Upper lobe of left lung (tissue), 6 donors: ENCODE measurements around the gene CHCHD1. TPM values are rescaled to one million over a fixed set of nuclear protein-coding genes. Genes with fewer than 3 reads are reported as not detected.

ENCODE experiments used
- ATAC-seq, 2 donors: fragments of 200-7000 bp; cut with Tn5 transposase; one replicate each; pipeline ENCODE4 v1.9.1; 2022; ENCODE audit warnings: mild to moderate bottlenecking in 2 of 2, moderate library complexity in 2 of 2; ENCODE audit not compliant: low FRiP score in 2 of 2
- DNase-seq, 2 donors: peaks; one replicate each; pipeline ENCODE4 v3.0.0-alpha.2; 2019 to 2020
- H3K27ac ChIP-seq, 4 donors: fragments of 200-600 bp; sonication (generic); one replicate each; pipeline ENCODE4 v1.5.1; 2016 to 2019
- H3K27me3 ChIP-seq, 4 donors: fragments of 200-600 bp; sonication (generic); one replicate each; pipeline ENCODE4 v1.5.1; 2017 to 2019
- H3K36me3 ChIP-seq, 4 donors: fragments of 200-600 bp; sonication (generic); one replicate each; pipeline ENCODE4 v1.5.1; 2016 to 2019
- H3K4me1 ChIP-seq, 4 donors: fragments of 200-600 bp; sonication (generic); one replicate each; pipeline ENCODE4 v1.5.1; 2018 to 2019
- H3K4me3 ChIP-seq, 4 donors: fragments of 200-600 bp; sonication (generic); one replicate each; pipeline ENCODE4 v1.5.1; 2017 to 2019; ENCODE audit warnings: mild to moderate bottlenecking in 2 of 4, moderate library complexity in 1 of 4
- H3K9me3 ChIP-seq, 4 donors: fragments of 200-600 bp; sonication (generic); one replicate each; pipeline ENCODE4 v1.5.1; 2018 to 2019
- EP300 ChIP-seq, 4 donors: sonication (generic); formaldehyde crosslinking; IDR thresholded peaks; one replicate each; pipeline ENCODE4 v1.5.1; 2017; ENCODE audit warnings: antibody characterized with exemption in 4 of 4, control low read depth in 2 of 4
- POLR2A ChIP-seq, 4 donors: fragments of 450-650 bp; IDR thresholded peaks; one replicate each; pipeline ENCODE4 v1.5.1; 2016 to 2017; ENCODE audit warnings: antibody characterized with exemption in 4 of 4, mild to moderate bottlenecking in 2 of 4
- POLR2AphosphoS5 ChIP-seq, 2 donors: sonication (generic); formaldehyde crosslinking; IDR thresholded peaks; one replicate each; pipeline ENCODE4 v1.5.1; 2017; ENCODE audit warnings: antibody characterized with exemption in 2 of 2
- WGBS, 2 donors: methylation state at CpG; one replicate each; pipeline ENCODE4 v1.1.5; 2017 to 2018; 5-methylcytosine and 5-hydroxymethylcytosine counted together
- total RNA-seq, 6 donors: library from RNA; depleted of rRNA in 4 of 6; stranded (reverse); fragments of >200 nt in 4 of 6; gene quantifications; one replicate each; pipeline versions ENCODE4 v1.1.0 to v1.2.1, GENCODE V29; 2016 to 2021
- TF ChIP-seq, protein P1 (sequence below), 6 experiments: fragments of 450-650 bp in 4 of 6; fragments of 200-600 bp in 2 of 6; sonication (generic) in 2 of 6; IDR thresholded peaks; one replicate each; pipeline ENCODE4 v1.5.1; 2016 to 2019; ENCODE audit warnings: antibody characterized with exemption in 6 of 6
- donor health status: DM: no; HTN: no; CAD: no; lungs with moderate emphysema.
- donor health status: DM: no; HTN: yes; CAD: no; lungs with severe emphysema.

The CHCHD1 gene
- total RNA-seq, 6 donors from 2014 or later = 16.8 to 34.9 (median 19.4) TPM

DNA sequence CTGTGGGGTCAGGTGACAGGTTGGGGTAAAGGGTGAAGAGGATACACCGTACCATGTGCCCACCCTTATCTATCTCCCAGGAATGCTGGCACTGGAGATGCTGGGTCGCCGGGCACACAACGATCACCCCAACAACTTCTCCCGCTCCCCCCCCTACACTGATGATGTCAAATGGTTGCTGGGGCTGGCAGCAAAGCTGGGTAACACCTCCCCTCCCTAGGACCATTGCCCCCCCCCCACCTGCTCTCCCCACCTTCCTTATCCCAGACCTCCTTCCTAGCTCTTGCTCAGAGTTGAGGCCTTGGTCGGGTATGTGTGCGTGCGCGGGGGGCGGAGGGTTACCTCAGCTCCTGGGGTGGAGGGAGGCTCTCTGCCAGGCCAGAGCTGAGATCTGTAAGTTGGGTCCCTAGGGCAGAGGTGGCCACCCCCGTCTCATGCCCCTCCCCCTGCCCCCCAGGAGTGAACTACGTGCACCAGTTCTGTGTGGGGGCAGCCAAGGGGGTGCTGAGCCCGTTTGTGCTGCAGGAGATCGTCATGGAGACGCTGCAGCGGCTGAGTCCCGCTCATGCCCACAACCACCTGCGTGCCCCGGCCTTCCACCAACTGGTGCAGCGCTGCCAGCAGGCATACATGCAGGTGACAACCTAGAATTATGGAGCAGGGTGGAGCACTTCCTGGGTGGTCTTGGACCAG is 18.9 kb downstream of the CHCHD1 start:
- 82 to 86% methylated on average over 17 to 20 of the region's 20 CpGs for WGBS, 2 donors
- H3K9me3 ChIP-seq = no peaks in the 10 kb centered on the region
- ATAC-seq = no peak
- H3K27me3 ChIP-seq = no peaks in the 10 kb centered on the region
- peaks cover 58 to 100% (median 97%) of the 10 kb centered on the region in 4 donors for H3K36me3 ChIP-seq
- no peak overlapping the region for H3K4me3 ChIP-seq
- no peak for DNase-seq
- H3K27ac ChIP-seq = no peak overlapping the region
- TF ChIP-seq POLR2AphosphoS5 (IDR thresholded peaks at IDR 0.05) (no peak), EP300 (IDR thresholded peaks at IDR 0.05) (no peak), POLR2A (IDR thresholded peaks at IDR 0.05) (no peak)
- TF ChIP-seq, protein P1, sequence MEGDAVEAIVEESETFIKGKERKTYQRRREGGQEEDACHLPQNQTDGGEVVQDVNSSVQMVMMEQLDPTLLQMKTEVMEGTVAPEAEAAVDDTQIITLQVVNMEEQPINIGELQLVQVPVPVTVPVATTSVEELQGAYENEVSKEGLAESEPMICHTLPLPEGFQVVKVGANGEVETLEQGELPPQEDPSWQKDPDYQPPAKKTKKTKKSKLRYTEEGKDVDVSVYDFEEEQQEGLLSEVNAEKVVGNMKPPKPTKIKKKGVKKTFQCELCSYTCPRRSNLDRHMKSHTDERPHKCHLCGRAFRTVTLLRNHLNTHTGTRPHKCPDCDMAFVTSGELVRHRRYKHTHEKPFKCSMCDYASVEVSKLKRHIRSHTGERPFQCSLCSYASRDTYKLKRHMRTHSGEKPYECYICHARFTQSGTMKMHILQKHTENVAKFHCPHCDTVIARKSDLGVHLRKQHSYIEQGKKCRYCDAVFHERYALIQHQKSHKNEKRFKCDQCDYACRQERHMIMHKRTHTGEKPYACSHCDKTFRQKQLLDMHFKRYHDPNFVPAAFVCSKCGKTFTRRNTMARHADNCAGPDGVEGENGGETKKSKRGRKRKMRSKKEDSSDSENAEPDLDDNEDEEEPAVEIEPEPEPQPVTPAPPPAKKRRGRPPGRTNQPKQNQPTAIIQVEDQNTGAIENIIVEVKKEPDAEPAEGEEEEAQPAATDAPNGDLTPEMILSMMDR (IDR thresholded peaks at IDR 0.05) = no peak
- H3K4me1 ChIP-seq = no peaks in the 10 kb centered on the region

DNA sequence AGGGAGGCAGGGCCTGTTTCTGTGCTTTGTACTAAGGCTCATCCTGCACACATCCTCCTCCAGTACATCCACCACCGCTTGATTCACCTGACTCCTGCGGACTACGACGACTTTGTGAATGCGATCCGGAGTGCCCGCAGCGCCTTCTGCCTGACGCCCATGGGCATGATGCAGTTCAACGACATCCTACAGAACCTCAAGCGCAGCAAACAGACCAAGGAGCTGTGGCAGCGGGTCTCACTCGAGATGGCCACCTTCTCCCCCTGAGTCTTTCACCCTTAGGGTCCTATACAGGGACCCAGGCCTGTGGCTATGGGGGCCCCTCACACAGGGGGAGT is 19.4 kb downstream of the CHCHD1 start:
- whole genome bisulfite sequencing, 2 donors = 92 to 98% methylated on average over 11 to 13 of the region's 13 CpGs
- H3K36me3 ChIP-seq = peaks cover 56 to 100% (median 97%) of the 10 kb centered on the region in 4 donors
- DNase-seq = no peak
- TF ChIP-seq, protein P1 (IDR thresholded peaks at IDR 0.05) = no peak
- no peak for TF ChIP-seq POLR2A (IDR thresholded peaks at IDR 0.05)
- TF ChIP-seq EP300 (IDR thresholded peaks at IDR 0.05) = no peak
- TF ChIP-seq POLR2AphosphoS5 (IDR thresholded peaks at IDR 0.05) = no peak
- H3K27ac ChIP-seq = no peak overlapping the region
- no peaks in the 10 kb centered on the region for H3K27me3 ChIP-seq
- no peaks in the 10 kb centered on the region for H3K9me3 ChIP-seq
- H3K4me3 ChIP-seq = no peak overlapping the region
- peaks cover 0 to under 1% (median 0%) of the 10 kb centered on the region in 4 donors for H3K4me1 ChIP-seq
- no peak for ATAC-seq

DNA sequence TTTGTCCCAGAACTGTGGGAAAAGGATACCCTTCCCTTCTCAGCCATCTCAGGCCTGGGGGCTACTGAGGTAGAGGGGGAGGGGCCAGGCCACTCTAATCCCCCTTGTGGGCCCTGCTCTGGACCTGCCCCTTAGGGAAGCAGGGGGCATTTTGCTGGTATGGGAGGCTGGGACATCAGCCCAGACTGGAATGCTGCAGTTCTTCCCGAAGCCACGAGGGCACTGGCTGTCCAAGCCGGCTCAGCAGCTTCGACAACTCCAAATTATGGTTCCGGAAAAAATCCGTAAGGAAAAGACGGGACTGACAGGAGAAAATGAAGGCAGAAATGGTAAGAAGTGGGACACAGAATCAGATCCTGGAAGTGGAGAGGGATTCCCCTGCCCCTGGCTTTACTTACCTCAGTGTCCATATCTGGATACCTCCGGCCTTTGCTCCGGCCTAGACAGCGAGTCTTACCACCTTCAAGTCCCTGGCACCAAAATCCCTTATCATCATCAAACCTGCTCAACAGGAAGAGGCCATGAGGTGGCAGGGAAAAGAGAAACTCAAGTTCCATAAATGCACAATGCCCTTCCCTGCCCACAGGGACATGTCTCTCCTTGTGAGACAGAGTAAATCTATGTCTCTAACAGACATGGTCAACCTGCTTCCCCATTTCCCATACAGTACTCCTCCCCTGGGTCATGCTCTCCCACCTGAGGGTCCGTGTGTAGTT is 20.6 kb downstream of the CHCHD1 start:
- peaks cover 6 to 13% (median 8%) of the 10 kb centered on the region in 4 donors for H3K4me1 ChIP-seq
- H3K9me3 ChIP-seq = no peaks in the 10 kb centered on the region
- ATAC-seq (no peak), DNase-seq (no peak)
- H3K36me3 ChIP-seq = peaks cover 54 to 100% (median 97%) of the 10 kb centered on the region in 4 donors
- TF ChIP-seq POLR2A (IDR thresholded peaks at IDR 0.05) (no peak), EP300 (IDR thresholded peaks at IDR 0.05) (no peak), POLR2AphosphoS5 (IDR thresholded peaks at IDR 0.05) (no peak)
- TF ChIP-seq, protein P1 (IDR thresholded peaks at IDR 0.05) = no peak
- H3K27ac ChIP-seq = no peak overlapping the region
- no peaks in the 10 kb centered on the region for H3K27me3 ChIP-seq
- H3K4me3 ChIP-seq = no peak overlapping the region
- 93 to 96% methylated on average over 11 of the region's 11 CpGs for WGBS, 2 donors

DNA sequence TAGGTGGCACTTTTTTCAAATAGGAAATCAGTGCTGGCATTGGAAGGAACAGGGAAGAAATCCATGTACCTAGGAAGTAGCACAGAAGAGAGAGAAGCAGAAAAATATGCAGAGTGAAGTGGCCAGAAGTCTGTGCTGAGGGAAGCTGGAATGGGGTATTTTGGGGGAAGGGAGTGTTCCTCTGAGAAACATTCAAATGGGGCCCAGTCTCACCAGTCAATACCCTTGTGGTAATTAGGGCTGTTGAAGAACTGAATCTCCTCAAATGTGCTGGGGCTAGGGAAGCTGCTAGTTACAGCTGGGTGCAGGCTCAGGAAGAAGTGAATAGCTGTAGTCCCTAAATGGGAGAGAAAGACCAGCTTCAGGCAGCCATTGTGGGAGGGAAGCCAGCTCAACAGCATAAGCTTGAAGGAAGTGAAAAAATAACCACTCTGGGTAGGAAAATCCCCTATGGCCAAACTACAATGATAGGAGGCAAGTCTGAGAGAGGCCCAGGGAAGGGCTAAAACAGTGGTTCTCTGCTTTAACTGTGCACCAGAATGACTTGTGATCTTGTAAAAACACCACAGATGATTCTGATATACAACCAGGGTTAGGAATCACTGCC is 21.9 kb downstream of the CHCHD1 start:
- peaks cover 47 to 98% (median 94%) of the 10 kb centered on the region in 4 donors for H3K36me3 ChIP-seq
- ATAC-seq = no peak
- DNase-seq = no peak
- H3K4me1 ChIP-seq = peaks cover 6 to 20% (median 10%) of the 10 kb centered on the region in 4 donors
- H3K9me3 ChIP-seq = no peaks in the 10 kb centered on the region
- H3K27ac ChIP-seq = no peak overlapping the region
- TF ChIP-seq, protein P1 (IDR thresholded peaks at IDR 0.05) = no peak
- TF ChIP-seq POLR2AphosphoS5 (IDR thresholded peaks at IDR 0.05) (no peak), EP300 (IDR thresholded peaks at IDR 0.05) (no peak), POLR2A (IDR thresholded peaks at IDR 0.05) (no peak)
- H3K4me3 ChIP-seq = no peak overlapping the region
- H3K27me3 ChIP-seq = no peaks in the 10 kb centered on the region
